NCI-H1092 treated with DMSO at 0.1 percent for 48 hours (cell line): ENCODE results near the gene OLFM1.
"Not testable (repeated sequence)": the region's sequence is repeated elsewhere in the genome, so short reads cannot be mapped to it uniquely, and the experiment has no call there.

ENCODE experiments used
- DNase-seq: peaks from one replicate; lab custom pipeline; 2025; lab: John Stamatoyannopoulos, UW

The OLFM1 gene

DNA sequence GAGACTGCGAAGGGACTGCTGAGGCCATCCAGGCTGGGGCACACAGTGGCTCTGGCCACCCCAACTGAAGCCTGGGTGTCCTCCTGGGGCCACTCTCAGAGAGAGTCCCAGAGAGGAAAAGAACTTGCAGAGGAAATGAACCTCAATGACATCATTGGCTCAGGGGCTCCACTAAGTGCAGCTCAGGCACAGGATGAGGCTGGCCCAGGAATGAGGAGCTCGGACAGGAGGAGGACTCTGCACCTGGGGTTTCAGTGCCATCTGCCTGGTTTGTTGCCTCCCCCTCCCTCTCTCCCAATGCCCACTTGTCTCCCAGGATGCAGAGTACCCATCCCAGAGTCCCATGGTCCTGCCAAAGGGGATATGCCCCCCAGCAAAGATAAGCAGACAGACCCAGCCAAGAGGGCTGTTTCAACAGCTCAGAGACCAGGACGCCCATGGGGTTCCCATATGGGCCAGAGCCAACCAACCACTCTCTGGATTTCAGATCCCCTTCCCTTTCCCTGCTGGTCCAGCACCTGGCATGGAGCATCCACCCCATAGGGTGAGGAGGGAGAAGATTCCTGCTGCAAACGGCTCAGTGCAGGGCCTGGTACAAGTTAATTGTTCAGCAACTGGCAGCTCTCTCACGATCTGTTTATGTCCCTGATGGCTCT lies 26.9 kb upstream of the OLFM1 start:
- DNase-seq, result no peak

DNA sequence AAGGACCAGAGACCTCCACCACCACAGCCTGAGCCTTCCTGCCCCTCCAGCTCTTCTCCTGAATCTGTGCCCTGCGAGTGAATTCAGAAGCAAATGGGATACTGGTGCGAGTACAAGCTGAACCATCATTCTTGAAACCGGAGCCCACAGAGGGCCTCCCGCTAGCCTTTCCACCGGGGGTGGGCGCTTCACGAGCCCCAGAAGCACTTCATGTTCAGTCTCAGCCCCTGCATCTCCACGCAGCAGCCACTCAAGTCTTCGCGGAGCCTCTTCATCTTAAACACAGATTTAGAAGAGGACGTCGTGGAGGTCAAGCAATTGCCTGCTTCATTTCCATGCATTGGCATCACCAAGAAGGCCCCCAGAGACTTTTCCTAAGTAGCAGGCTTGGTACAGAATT lies 26.0 kb upstream of the OLFM1 start:
- DNase-seq, result no peak

DNA sequence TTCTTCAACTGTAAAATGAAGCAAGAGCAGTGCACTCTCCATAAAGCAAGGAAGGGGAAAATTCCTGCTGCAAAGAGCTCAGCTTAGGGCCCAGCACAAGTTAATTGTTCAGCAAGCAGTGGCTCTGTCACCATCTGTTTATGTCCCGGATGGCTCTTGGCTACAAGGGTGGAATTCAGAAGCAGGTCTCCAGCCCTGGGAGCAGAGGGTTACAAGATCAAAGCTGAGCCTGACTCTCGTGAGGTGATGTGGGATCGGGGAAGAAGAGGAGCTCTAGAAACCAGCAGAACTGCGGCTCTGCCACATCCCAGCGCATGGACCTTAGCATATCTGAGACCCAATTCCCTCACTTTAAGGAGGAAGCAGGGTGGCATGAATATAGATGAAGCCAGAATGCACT lies 25.2 kb upstream of the OLFM1 start:
- no peak for DNase-seq

DNA sequence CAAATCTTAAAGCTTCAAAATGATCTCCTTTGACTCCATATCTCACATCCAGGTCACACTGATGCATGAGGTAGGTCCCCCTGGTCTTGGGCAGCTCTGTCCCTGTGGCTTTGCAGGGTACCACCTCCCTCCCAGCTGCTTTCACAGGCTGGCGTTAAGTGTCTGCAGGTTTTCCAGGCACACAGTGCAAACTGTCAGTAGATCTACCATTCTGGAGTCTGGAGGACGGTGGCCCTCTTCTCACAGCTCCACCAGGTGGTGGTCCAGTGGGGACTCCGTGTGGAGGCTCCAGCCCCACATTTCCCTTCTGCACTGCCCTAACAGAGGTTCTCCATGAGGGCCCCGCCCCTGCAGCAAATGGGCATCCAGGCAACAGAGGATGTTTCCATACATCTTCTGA lies 24.0 kb upstream of the OLFM1 start:
- not testable (repeated sequence) for DNase-seq

DNA sequence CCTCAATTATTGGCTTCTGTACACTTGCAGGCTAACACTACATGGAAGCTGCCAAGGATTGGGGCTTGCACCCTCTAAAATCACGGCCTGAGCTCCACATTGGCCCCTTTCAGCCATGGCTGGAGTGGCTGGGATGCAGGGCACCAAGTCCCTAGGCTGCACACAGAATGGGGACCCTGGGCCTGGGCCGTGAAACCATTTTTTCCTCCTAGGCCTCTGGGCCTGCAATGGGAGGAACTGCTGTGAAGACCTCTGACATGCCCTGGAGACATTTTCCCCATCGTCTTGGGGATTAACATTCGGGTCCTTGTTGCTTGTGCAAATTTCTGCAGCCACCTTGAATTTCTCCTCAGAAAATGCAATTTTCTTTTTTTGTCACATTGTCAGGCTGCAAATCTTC lies 23.6 kb upstream of the OLFM1 start:
- DNase-seq, result not testable (repeated sequence)

DNA sequence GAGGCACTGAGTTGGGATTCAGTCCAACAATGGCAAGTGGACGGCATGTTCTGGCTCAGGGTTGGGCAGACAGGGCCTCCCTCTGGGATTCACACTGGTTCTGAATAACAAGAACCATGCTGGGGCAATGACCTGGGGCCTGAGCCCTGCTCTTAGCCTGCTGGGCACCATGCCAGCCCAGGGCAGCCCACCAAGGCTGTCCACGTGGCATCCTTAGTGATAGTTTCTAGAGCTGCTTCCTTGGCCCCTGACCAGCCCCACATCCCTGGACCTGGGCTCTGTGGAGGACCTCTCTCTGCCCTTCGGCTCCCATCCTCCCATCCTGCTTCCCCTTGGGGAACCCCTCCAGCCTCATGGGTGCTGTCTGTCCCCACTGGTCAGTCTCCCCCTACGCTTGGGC lies 22.3 kb upstream of the OLFM1 start:
- DNase-seq, result no peak

DNA sequence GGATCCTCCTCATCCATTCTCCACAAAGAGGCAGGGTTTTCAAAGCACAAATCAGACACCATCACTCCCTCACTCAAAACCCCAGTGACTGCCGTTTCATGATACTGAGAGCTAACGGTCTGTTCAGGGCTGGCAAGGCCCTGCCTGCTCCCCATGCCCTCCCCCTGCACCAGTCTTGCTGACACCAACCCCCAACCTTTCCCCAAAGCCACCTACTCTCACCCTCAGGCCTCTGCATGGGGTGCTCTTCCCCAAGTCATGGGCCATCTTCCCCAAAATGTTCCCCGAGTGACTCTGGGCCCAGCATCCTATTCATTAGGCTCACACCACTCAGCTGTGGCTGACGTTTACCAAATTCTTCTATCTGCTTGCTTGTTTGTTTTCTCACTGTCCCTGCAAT lies 21.7 kb upstream of the OLFM1 start:
- no peak for DNase-seq

DNA sequence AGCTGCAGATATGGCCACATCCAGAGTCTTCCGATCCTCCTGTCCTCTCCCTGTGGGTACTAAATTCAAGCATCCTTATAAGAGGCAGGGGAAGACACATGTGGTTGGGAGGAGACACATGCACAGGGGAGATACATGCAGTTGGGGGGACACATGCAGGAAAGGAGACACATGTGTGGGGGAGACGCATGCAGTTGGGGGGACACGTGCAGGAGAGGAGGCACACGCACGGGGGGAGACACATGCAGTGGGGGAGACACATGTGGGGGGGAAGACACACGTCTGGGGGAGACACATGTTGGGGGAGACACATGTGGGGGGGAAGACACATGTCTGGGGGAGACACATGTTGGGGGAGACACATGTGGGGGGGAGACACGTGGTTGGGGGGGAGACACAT lies 21.2 kb upstream of the OLFM1 start:
- no peak for DNase-seq

DNA sequence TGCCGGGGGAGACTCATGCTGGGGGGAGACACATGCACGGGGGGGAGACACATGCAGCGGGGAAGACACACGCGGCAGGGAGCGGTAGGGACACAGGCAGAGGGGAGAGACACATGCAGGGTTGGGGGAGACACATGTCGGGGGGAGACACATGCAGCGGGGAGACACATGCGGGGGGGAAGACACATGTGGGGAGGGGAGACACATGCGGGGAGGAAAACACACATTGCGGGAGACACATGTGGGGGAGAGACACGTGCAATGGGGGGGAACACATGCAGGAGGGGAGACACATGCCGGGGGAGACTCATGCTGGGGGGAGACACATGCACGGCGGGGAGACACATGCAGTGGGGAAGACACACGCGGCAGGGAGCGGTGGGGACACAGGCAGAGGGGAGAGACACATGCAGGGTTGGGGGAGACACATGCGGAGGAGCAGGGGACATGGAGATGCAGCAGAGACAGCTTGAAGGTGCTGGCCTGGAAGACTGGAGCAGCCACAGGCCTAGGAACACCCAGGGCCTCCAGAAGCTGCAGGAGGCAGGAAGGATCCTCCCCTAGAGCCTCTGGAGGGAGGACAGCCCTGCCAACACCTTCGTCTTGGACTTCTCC lies 20.3 kb upstream of the OLFM1 start:
- DNase-seq, result no peak

DNA sequence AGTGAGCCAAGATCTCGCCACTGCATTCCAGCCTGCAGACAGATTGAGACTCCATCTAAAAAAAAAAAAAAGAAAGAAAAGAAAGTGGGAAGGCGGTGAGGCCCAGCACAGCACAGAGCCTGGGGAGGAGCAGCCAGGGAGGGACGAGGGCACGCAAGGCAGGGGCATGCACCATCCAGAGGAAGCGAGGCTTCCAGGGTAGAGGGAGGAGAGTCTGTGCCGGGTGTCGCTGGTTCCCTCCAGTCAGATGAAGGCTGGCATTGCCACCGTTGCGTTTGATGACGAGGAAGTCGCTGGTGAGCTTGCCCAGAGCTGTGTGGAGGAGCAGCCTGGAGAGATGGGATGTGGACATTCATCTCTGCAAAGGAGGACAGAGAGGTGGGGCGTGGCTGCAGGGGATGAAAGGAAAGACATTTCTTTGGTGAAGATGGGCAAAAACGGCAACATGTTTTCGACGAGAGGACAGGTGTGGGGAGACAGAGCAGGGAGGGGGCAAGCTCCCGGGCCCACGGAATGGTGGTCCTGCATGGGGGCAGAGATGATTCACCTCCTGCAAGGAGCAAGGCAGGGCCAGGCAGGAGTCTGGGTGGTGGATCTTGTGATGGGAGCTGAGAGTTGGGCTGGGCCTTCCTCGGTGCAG lies 18.6 kb upstream of the OLFM1 start:
- no peak for DNase-seq

DNA sequence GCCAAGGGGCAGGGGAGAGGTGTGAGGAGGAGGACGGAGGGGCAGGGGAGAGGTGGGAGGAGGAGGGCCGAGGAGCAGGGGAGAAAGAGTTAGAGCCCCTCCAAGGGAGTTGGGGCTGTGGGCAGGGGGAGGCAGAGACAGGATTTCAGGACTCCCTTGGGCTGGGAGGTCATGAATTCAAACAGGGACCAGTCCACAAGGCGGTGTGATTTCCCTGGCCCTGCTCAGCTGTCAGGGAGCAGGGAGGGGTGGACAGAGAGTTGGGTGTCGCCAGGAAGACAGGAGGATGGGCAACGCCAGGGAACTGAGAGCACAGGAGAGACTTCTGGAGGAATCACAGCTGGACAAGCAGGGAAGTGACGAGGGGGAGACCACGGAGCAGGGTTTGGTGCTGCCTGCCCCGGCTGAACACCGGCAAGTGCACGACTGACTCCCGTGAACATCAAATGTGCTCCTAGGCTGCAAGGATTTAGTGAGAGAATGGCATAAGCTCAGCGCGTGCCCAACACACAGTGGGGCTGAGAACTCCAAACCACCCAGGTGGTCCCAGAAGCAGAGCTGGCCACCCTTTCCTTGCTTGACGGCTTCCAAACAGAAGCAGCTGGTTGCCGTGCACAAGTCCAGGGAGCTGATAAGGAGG lies 17.8 kb upstream of the OLFM1 start:
- no peak for DNase-seq

DNA sequence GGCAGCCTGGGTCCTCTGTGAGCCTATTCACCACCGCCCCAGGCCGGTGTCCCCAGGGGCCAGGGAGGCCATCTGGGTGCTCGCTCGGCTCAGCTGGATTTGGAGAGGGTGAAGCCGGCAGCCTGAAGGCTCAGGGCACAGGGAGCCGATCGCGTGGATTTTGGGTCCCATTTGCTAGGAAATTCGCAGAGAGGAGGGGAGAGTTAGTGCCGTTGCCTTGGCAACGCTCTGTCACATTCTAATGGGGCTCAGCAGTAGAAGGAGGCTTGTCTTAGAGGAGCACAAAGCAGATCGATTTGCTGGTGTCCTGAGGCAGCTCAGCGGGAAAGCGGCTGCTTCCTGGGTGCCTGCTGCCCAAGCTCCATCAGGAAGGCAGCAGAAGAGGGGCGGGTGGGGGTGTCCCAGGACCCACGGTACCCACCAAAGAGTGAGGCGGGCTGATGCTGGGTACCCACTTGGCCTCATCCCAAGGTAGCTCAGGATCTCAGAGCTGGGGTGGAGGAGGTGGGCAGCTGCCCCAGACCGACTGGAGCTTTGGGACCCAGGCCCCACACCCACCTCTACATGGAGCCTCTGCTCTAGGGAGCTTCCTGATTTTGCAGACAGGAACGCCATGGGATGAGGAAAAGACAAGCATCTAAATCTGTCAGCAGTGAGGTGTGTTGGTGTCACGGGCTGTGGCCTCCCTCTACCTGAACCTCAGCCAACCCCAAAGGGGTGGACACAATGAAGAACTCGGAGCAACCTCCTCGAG lies 17.1 kb upstream of the OLFM1 start:
- peak; percentile 32 for DNase-seq

DNA sequence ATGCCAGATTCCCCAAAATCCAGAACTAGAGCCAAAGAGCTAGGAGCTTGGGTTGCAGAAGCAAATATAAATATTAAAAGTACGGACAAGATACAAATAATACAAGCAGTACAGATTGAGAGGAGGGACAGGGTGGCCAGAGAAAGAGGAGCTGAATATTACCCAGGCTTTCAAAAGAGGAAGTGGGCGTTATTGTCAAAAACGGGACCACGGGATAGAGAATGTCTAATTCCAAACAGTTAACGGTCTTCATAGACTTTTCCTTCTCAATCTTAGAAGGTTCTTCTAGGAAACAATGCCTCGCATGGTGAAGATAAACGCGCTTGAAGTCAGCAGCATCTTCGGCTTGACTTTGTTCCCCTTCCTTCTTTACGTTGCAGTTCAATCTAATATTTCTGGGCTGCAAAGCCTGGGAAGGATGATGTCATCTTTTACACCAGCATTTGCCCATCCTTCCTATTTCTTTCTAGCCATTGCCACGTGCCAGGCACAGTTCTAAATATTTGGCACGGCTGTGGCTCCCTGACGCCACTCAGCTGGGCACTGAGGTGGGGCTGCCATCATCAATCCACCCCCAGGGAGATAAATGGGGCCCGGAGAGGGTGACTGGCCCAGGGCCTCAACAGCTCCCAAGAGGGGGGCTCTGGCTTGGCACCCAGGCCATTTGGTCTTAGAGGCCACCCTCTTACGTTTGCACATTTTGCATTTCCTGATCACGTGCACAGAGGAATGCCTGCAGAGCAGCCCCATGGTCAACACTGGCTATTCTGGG lies 16.3 kb upstream of the OLFM1 start:
- no peak for DNase-seq

DNA sequence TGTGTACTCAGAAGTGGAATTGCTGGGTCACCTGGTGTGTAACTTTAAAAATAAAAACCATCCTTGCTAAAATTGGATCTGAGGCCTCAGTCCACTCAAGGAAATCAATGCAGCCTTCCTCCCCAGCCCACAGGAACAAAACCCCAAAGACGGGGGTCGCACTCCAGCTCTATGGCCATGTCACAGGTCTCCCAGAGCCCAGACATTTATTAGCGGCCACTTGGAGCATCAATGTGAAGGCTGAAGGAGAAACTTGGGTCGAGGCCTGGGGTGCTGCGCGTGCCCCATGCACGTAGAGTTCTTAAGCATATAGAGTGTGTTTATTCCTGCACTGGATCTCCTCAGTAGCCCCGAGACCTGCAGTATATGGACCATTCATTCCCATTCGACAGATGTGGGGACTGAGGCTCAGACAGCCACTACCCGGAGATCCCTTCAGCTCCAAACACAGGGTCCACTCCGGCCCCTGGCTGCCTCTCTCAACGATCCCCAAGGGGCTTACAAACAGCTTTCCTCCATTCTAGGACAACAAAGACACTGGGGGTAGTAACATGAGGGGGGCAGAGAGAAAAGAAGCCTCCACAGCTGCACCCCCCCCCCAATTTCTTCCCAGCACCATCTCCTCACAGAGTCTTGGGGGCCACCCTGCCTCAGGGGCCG lies 14.3 kb upstream of the OLFM1 start:
- DNase-seq, result no peak

DNA sequence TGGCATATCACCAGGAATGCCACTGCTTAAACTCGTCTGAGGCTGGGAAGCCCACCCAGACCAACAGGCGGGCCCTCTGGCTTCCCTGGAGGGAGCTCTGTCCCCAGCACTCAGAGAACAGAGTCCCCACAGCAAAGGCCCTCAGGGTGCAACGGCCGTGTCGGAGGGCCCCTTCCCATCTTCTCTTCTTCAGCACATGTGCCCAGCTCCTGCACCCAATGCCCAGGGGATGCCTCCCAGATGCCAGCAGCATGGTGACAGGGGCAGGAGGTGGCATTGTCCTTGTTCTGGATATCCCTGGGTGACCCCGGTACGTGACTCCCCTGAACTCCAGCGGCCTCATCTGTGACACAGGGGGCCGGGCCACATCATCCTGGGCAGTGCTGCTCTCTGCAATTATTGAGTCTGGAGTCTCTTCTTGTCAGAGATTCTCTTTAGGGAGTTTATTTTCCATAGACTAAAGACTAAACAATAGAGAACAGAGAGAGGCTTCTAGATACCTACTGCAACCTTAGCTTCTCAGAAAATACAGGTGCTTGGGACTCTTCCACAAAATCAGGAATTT lies 13.6 kb upstream of the OLFM1 start:
- no peak for DNase-seq

DNA sequence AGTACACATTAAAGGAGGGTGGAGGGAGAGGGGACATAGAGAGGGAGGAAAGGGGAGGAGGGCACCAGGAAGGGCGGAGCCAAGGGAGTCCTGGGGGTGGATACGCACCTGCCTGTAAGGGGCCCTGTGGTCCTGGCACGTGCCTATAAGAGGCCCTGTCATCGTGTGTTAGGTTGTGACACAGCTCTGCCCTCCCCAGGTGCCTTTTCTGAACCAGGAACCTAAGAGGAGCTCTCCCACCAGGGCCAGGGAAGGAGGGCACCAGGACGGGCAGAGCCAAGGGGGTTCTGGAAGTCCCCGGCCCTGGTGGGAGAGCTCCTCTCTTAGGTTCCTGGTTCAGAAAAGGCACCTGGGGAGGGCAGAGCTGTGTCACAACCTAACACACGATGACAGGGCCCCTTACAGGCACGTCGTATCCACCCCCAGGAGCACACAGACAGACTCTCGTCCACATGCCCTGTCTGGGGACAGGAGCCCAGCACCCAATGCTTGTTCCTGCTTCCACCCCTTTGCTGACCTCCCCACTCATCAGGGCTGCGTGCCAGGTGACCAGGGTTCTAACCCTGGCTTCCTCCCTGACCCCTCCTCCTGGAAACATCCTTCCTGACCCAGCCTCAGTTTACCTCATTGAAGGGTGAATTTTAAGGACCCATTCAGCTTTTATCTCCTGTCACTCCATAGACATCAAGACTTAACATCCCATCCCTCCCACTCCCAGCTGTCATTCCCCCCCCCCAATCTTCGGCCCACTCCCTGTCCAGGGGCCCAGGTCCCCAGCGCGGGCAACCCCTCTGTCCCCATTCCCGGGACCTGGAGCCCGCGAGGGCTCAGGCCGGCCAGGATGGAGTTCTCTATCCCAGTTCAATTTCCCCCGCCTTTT lies 12.9 kb upstream of the OLFM1 start:
- DNase-seq, result no peak

DNA sequence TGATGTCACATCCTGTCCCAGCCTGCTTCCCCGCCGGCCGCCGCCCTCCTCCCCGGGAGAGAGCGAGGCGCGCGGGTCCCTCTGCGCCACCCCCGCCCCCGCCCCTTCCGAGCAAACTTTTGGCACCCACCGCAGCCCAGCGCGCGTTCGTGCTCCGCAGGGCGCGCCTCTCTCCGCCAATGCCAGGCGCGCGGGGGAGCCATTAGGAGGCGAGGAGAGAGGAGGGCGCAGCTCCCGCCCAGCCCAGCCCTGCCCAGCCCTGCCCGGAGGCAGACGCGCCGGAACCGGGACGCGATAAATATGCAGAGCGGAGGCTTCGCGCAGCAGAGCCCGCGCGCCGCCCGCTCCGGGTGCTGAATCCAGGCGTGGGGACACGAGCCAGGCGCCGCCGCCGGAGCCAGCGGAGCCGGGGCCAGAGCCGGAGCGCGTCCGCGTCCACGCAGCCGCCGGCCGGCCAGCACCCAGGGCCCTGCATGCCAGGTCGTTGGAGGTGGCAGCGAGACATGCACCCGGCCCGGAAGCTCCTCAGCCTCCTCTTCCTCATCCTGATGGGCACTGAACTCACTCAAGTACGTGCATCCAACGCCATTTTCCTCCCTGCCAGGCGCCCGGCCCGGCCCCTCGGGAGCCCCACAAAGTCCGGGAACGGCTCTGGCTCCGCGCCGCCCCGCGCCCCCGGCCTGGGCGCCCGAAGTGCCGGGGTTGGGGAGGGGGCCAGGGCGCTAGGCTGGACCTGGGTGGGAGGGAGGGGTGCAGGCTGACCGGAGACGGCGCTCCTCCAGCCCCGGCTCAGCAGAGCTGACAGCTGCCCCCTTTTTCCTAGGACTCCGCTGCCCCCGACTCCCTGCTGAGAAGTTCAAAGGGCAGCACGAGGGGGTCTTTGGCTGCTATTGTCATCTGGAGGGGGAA lies 12.0 kb upstream of the OLFM1 start:
- DNase-seq, result peak; percentile 51

DNA sequence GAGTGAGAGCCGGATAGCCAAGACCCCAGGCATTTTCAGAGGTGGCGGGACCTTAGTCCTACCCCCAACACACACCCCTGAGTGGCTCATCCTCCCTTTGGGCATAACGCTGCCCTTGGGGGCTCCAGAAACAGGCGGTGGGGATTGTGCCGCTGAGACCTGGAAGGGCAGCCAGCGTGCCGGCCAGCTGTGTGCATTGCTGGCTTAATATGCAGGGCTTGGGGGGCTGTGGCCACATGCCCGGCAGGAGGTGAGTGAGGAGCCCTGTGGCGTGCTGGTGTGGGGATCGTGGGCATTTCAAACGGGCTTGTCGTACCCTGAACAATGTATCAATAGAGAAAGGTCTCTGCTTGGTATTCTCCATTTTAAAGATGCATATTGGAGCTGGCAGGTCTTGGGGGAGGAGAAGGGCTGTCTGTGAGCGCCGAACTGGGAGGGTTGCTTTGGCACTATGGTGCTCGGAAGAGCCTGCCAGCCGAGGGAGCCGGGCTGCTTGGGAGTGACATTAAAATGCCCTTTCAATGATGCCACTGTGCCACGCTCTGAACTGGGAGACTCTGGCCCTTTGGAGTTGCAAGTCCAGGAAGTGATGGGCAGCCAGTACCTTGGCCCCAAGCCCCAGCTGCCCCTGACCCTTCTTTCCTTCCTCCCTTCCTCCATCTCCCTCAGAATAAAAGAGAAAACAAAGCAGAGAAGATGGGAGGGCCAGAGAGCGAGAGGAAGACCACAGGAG lies 11.2 kb upstream of the OLFM1 start:
- DNase-seq, result peak; percentile 27
